Endothelial cell of umbilical vein (primary cell): ENCODE data around the gene NFATC1. TPM values are rescaled to one million over a fixed set of nuclear protein-coding genes. Genes with fewer than 3 reads are reported as not detected.
A peak's percentile ranks its signal among the peaks of the same experiment; 100 is the strongest.

ENCODE experiments used
- BruUV-seq: library from RNA; stranded (reverse); fragments of 400-500 nt; replicated peaks from 2 replicates; lab custom pipeline; 2021; lab: Mats Ljungman, UMichigan
- CTCF ChIA-PET: fragments of 300-600, 350-600 bp; sonication (Branson Sonifier 250); formaldehyde crosslinking; loops from one replicate; lab custom pipeline; 2021; ENCODE audit warnings: antibody characterized with exemption, inconsistent platforms; lab: Charles Lee
- POLR2A ChIA-PET: fragments of 300-600, 350-600 bp; sonication (Branson Sonifier 250); formaldehyde crosslinking; loops from one replicate; lab custom pipeline; 2021; ENCODE audit warnings: antibody characterized with exemption, inconsistent platforms; lab: Charles Lee
- DNase-seq: peaks from one replicate; pipeline ENCODE4 v3.0.0-alpha.2; 2011; ENCODE audit warnings: low read depth, low spot score
- FAIRE-seq: peaks from 2 replicates; lab custom pipeline; 2011; peaks lifted over from hg19 to GRCh38; lab: Jason Lieb, UNC
- H2AFZ ChIP-seq: 2 replicates; pipeline ENCODE4 v1.6.0; 2012; ENCODE audit warnings: low read depth, low read length, control low read depth, inconsistent platforms
- H3K27ac ChIP-seq: 2 replicates; pipeline ENCODE4 v1.5.1; 2011; ENCODE audit warnings: low read depth, mild to moderate bottlenecking, control low read depth, low read length, moderate library complexity; ENCODE audit not compliant: insufficient read depth
- H3K27me3 ChIP-seq, 2 experiments: 2 replicates each; pipeline versions ENCODE4 v1.6.0 to v1.6.1; 2011; ENCODE audit warnings: low read length in 2 of 2, mixed read lengths in 1 of 2; ENCODE audit not compliant: control insufficient read depth in 2 of 2, insufficient read depth in 2 of 2
- H3K36me3 ChIP-seq, 2 experiments: 2 replicates in 1 of 2; 3 replicates in 1 of 2; pipeline ENCODE4 v1.5.1; 2011; ENCODE audit warnings: low read length in 2 of 2, mild to moderate bottlenecking in 1 of 2, moderate library complexity in 1 of 2; ENCODE audit not compliant: control insufficient read depth in 2 of 2, insufficient read depth in 2 of 2; ENCODE audit errors: extremely low read depth in 1 of 2
- H3K4me1 ChIP-seq: 3 replicates; pipeline ENCODE4 v1.5.1; 2011; ENCODE audit warnings: mild to moderate bottlenecking, low read length; ENCODE audit not compliant: control insufficient read depth, insufficient read depth; ENCODE audit errors: extremely low read depth
- H3K4me2 ChIP-seq: 2 replicates; pipeline ENCODE4 v1.6.1; 2011; ENCODE audit warnings: low read length, control low read depth, mixed read lengths; ENCODE audit not compliant: insufficient read depth
- H3K4me3 ChIP-seq, 3 experiments: fragments of 200-600 bp in 1 of 3; sonication (generic), shearing (Covaris generic) in 1 of 3; replicated peaks in 1 of 3; 2 replicates each; pipeline ENCODE4 v1.5.1; 2011 to 2016; ENCODE audit warnings: control low read depth in 3 of 3, low read length in 3 of 3, mild to moderate bottlenecking in 2 of 3, inconsistent platforms in 1 of 3, low read depth in 1 of 3, moderate library complexity in 1 of 3; ENCODE audit not compliant: insufficient read depth in 1 of 3
- H3K79me2 ChIP-seq: 2 replicates; pipeline ENCODE4 v1.6.0; 2012; ENCODE audit warnings: low read length, inconsistent platforms; ENCODE audit not compliant: control insufficient read depth, insufficient read depth
- H3K9ac ChIP-seq: replicated peaks from 2 replicates; pipeline ENCODE3; 2011; ENCODE audit warnings: low read length, control low read depth; ENCODE audit not compliant: insufficient read depth; ENCODE audit errors: extremely low read depth
- H3K9me1 ChIP-seq: replicated peaks from 3 replicates; pipeline ENCODE4 v1.6.0; 2011; ENCODE audit warnings: mild to moderate bottlenecking, low read length; ENCODE audit not compliant: control insufficient read depth, insufficient read depth; ENCODE audit errors: extremely low read depth
- H3K9me3 ChIP-seq: replicated peaks from 2 replicates; pipeline ENCODE4 v1.5.1; 2012; ENCODE audit warnings: low read length, inconsistent platforms; ENCODE audit not compliant: control insufficient read depth, insufficient read depth
- H4K20me1 ChIP-seq: replicated peaks from 2 replicates; pipeline ENCODE3; 2011; ENCODE audit warnings: mild to moderate bottlenecking, low read length; ENCODE audit not compliant: control insufficient read depth, insufficient read depth; ENCODE audit errors: extremely low read depth
- CTCF ChIP-seq, 2 donors: IDR thresholded peaks; 1 replicate in 1 of 2; 2 replicates in 1 of 2; pipeline ENCODE4 v1.5.1; 2011; ENCODE audit warnings: low read length in 2 of 2, mild to moderate bottlenecking in 2 of 2, moderate library complexity in 2 of 2, control low read depth in 1 of 2, inconsistent platforms in 1 of 2, low read depth in 1 of 2; ENCODE audit not compliant: insufficient read depth in 1 of 2; ENCODE audit errors: extremely low read depth in 1 of 2
- EZH2 ChIP-seq: IDR thresholded peaks from 2 replicates; pipeline ENCODE4 v1.6.1; 2012; ENCODE audit warnings: borderline replicate concordance, low read depth, mild to moderate bottlenecking, moderate library complexity, low read length, inconsistent platforms; ENCODE audit not compliant: severe bottlenecking
- FOS ChIP-seq: IDR thresholded peaks from 2 replicates; pipeline ENCODE4 v1.6.1; 2011; ENCODE audit warnings: mild to moderate bottlenecking, low read length, moderate library complexity, borderline replicate concordance; ENCODE audit not compliant: insufficient read depth
- GATA2 ChIP-seq: IDR thresholded peaks from 2 replicates; pipeline ENCODE4 v1.7.0; 2011; ENCODE audit warnings: low read depth, mild to moderate bottlenecking, moderate library complexity, mixed read lengths, low read length; ENCODE audit not compliant: insufficient read length, insufficient read depth
- MAX ChIP-seq: IDR thresholded peaks from 2 replicates; pipeline ENCODE4 v1.6.1; 2011; ENCODE audit not compliant: insufficient read depth, insufficient read length
- MYC ChIP-seq: IDR thresholded peaks from one replicate; pipeline ENCODE4 v1.6.1; 2011; ENCODE audit warnings: mild to moderate bottlenecking, low read depth, low read length
- POLR2A ChIP-seq: IDR thresholded peaks from 2 replicates; pipeline ENCODE4 v1.6.1; 2012; ENCODE audit warnings: low read depth, mild to moderate bottlenecking, control low read depth, low read length
- POLR2AphosphoS5 ChIP-seq: IDR thresholded peaks from 2 replicates; pipeline ENCODE4 v1.6.1; 2012; ENCODE audit warnings: low read depth, mild to moderate bottlenecking, control low read depth, low read length, moderate library complexity; ENCODE audit not compliant: insufficient read depth
- dilution Hi-C: fragments of 300-500 bp; cut with MboI; formaldehyde crosslinking; loops from one replicate; pipeline ENCODE4 v1.15.0; 2019; ENCODE audit warnings: low sequenced_read_pairs; ENCODE audit not compliant: extremely low pct_ligation_motif_present
- intact Hi-C: fragments of 100-400 bp; cut with micrococcal nuclease; formaldehyde crosslinking; loops from one replicate; pipeline ENCODE4 v1.10.0; 2022
- polyA plus RNA-seq, 4 experiments: library from polyadenylated mRNA; depleted of rRNA in 3 of 4; stranded (reverse) in 3 of 4; unstranded in 1 of 4; fragments of >200 nt; gene quantifications; 2 replicates each; pipeline versions ENCODE4 v1.2.1 to v1.2.3, GENCODE V29; 2011 to 2012; ENCODE audit warnings: missing spikeins in 1 of 4
- total RNA-seq: library from RNA; stranded (reverse); gene quantifications from 2 replicates; pipeline ENCODE4 v1.2.3, GENCODE V29; 2021

NFATC1 gene
- total and polyA plus RNA-seq, 2 donors (not counting 3 experiments of a cell fraction or from before 2014, with no cell fraction given), result 11.1 to 30.0 TPM

GRCh38 chr18:79525556-79526467, 130.1 kb downstream of the NFATC1 start:
- H3K27me3 ChIP-seq, result no peaks in the 10 kb centered on the region
- no peak for FAIRE-seq
- intact Hi-C loops, result loop anchor here (1.0 kb wide), 1 partner anchor 19 kb away; no protein-coding TSS in a partner anchor
- H3K36me3 ChIP-seq, result peaks cover 0 to 3% of the 10 kb centered on the region in 2 experiments
- dilution Hi-C loops, result no loop called here
- H2AFZ ChIP-seq, result peak overlapping the region; percentile 54
- peak; percentile 36 for DNase-seq
- no peak overlapping the region for H3K9ac ChIP-seq
- H3K79me2 ChIP-seq, result no peaks in the 10 kb centered on the region
- H3K4me3 ChIP-seq, result no peak overlapping the region
- H3K9me1 ChIP-seq, result no peaks in the 10 kb centered on the region
- no peaks in the 10 kb centered on the region for H4K20me1 ChIP-seq
- peaks cover 7% of the 10 kb centered on the region for H3K4me1 ChIP-seq
- H3K27ac ChIP-seq, result no peak overlapping the region
- no peaks in the 10 kb centered on the region for H3K9me3 ChIP-seq
- CTCF ChIA-PET, result interaction anchor here (0.8 to 5.6 kb wide), 6 partner anchors 122 to 157 kb away, joined by 3 to 30 read pairs (median 5); partner anchors contain the start of gene NFATC1
- no peak overlapping the region for H3K4me2 ChIP-seq
- BruUV-seq, result no TSS peak
- POLR2A ChIA-PET, result no interaction called here
- TF ChIP-seq MYC (no peak), GATA2 (no peak), FOS (no peak), CTCF (IDR thresholded peaks at IDR 0.05; ENCODE audit: extremely low read depth in 1 of 2, insufficient read depth in 1 of 2, low read depth in 1 of 2, low read length in 2 of 2) (no peak), EZH2 (no peak), POLR2A (no peak), POLR2AphosphoS5 (no peak), MAX (no peak)
